ENCODE data around the gene PIP4K2A.
A peak's percentile ranks its signal among the peaks of the same experiment; 100 is the strongest.

The PIP4K2A gene

DNA sequence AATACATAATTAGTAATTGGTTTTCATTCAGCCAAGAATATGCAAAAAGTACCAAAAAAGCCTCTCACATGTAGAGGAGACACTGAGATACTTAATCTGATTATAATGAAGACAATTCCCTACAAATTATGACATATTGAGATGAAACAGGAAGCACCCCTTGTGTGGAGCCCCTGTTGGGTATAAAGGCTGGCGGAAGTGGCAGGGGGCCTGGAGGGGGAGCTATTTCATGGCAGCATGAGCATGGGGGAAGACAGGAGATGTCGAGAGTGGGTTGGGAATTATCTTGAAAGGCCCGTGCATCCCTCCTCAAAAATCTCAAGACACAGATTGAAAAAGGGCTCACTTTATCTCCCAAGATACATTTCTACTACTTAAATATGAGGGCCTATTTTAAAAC is 96.9 kb downstream of the PIP4K2A start:
- no peak for DNase-seq

DNA sequence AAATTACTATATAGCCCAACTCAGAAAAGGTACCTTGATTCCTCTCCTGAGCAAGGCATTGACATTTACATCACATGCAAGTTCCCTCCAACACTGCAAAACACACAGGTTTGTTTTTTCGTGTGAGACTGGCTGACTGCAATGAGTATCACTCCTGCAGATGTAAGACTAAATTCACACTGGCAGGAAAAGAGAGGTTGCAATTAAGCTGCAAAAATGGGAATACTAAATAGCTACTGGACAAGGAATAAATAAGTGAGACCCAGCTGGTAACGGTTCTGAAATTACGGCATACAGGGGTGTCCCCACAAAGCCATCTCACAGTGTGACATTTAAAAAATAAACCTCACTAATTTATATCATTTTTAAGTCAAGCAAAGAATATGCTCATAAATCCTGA is 97.3 kb downstream of the PIP4K2A start:
- no peak for DNase-seq

DNA sequence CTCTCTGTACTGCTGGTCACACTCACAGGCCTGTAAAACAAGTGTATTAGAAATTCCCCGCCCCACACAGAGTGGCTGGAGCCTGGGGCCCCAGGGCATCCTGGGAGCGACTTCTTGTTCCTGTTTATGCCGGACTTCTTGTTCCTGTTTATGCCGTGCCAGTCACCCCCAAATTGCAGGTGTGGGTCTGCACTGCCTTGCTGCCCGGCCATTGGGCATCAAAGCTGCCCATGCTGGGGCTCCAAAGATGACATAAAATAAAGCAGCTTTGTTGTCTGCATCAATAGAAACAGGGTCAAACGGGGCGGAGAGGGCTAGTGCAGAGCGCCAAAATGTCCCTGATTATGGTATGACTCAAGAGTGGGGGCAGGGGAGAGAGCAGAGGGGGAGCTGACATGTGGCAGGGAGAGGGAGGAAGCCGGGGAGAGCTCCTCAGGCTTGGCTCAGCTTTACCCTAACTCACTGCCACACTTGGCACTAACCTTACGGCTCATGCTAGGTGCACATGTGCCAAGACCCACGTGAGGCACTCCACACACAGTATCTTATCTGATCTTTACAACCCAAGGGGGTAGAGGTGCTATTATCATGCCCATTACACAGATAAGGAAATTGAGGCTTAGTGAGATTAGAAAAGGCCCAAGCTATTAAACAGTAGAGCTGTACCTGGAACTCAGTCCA is 98.4 kb downstream of the PIP4K2A start:
- no peak for DNase-seq

DNA sequence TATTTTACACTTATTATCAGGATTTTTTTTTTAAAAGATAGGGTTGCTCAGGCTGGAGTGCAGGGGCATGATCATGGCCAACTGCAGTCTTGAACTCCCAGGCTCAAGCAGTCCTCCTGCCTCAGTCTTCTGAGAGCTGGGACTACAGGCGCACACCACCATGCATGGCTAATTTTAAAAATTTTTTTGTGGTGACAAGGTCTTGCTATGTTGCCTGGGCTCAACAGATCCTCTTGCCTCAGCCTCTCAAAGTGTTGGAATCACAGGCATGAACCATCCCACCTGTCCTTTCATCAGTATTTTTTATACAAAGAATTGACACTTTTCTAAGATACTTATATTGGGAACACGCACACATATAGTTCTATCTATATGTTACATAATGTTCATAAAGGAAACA is 99.3 kb downstream of the PIP4K2A start:
- DNase-seq = no peak

DNA sequence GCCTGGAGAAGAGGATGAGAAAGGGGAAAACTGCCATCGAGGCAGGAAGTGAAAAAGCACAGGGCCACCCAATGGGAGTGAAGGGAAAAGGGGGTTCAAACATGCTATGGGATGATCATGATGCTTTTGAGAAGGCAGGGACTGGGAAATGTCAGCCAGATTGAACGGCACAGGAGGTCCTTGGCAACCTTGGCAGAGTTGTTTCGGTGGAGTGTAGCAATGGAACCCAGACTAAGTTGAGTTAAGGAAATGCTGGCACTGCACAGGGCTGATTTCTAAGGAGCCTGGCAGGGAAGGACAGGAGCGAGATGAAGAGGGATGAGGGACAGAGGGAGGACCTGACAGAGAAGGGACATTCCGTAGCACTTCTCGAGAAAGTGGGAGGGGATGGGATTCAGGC is 101.4 kb downstream of the PIP4K2A start:
- DNase-seq = no peak

DNA sequence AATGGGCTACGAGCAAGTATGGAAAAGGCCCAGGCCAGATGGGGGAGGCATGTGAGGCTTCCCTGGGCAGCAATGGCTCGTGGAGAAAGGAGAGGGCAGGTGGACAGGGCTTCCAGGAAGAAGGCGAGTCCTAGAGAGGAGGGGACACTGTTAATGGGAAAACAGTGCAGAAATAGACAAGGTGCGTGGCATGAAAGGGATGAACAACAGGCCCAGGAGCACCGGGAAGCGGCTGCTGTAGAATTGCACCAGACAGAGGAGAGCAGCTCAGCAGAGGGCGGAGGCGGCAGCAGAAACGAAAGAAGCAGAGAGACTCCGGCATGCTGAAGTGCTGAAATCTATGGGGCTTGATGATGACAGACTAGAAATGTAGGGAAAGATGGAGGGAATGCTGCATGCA is 102.1 kb downstream of the PIP4K2A start:
- DNase-seq = no peak

DNA sequence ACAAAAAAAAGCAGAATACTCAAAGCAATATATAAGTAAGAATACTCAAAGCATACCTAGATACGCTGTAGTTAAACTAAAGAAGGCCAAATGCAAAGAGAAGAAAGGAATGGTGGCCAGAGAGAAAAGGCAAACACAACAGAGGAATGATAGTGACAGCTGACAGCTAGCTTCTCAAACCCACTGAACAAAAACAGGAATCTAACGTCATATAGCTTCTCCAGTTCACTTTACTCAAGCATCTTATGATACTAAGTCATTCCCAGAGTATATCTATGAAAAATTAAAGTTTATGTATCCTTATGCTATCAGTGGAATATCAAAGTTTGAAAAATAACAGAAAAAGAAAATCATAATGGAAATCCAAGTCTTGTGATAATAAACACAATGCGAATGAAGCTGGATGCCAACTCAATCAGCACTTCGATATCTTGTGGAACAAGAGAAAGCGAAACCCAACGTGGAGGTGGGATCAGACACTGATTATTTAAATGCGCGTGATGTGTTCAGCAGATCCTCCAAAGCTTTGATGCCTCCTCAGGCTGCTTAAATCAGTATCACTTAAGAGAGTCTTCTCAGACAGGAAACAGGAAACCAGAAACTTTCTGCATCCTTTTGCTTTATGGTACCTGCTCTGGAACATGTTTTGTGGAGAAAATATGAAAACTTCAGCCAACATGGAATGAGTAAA is 102.8 kb downstream of the PIP4K2A start:
- no peak for DNase-seq

DNA sequence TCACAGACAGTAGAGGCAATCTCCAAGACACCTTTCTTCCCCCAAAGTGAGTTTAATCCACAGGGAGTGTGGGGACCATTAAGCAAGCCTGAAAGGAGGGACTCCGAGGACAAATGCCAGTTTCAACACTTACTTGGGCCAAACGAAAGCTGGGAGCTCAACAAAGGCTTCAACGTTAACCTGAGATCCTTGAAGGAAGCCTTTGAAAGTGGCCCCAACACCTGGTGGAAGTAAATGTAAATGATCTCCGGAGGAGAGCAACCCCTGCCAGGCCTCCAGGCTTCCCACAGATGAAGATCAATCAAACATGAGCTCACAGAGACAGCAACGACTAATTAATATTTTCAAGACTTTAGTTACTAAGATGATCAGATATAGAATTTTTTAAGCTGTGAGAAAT is 103.8 kb downstream of the PIP4K2A start:
- no peak for DNase-seq

DNA sequence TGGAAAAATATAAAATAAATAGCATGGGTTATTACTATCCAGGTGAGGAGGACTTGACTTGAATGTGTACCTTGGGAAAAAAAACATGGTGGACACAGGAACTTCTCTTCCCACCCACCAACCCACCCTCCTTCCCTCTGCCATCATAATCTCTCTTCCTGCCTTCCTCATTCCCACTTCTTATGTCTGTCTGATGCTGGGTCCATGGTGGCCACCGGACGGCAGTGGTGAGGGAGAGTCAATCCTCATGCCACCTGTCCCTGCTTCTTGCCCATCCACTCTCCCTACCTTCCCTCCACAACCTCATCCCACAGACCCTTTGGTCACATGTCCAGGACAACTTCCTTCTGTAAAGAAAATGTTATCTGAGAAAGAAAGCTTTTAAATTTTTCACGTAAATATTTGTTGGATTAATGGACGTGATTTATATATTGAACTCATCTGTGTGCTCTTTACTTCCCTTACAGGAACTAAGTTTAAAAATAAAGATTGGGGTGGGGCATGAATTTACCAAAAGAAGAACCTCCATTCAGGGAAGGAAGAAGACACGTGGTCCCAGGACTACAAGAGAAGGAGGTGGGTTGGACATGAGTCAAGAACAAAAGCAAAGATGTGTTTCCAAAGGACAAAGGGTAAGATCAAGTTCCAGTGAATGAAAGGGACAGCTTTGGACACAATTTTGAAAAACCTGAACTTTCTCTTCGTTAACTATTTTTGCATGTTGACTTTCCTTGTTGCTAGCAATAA is 104.5 kb downstream of the PIP4K2A start:
- DNase-seq = peak; percentile 40

DNA sequence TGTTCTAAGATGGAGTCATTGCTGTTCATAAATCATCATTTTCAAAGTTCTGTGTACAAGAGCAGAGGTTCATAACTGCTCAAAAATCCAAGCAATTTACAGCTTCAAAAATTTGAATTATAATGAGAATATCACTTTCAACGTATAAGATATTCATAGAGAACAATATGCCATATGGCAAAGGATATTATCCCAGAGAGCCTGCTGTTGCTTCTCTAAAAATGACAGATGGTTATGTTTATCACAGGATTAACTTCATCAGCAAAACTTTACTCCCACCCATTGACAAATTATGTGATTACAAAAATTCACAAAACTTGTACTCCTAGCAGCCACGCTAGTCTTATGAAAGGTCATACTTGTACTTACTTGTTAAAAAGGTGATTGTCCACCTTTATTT is 105.1 kb downstream of the PIP4K2A start:
- peak; percentile 42 for DNase-seq

DNA sequence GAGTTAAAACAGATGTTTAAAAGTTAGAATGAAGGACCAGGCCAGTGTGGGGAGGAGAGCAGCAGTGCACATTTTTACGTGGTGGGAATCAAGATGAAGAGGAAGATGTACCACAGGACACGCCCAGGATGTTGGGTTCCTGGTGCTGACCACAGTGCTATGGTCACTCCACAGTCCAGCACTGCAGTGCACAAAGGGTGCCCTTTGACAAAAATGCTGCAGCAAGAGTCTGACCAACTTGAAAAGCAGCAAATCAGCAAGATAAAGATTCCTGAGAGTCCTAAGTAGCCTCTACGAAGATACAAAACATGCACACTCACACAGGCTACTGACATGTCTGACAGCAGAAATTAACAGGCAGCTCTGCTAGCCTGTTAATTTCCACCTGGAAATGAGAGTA is 107.1 kb downstream of the PIP4K2A start:
- DNase-seq = no peak

DNA sequence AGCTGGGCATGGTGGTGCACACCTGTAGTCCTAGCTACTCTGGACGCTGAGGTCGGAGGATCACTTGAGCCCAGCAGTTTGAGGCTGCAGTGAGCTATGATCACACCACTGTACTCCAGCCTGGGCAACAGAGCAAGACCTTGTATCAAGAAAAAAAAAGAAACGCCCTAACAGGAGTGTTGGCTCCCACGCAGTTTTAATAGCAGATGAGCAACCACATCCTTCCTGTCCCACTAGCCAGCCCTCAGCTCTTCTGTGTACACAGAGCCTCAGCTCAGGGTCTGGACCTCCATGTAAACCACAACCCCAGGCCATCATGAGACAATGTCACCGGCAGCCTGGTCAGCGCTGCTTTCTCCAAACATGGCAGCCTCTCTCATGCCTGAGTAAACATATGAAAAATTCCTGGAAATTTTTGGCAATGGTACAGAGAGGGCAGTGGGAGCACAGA is 108.2 kb downstream of the PIP4K2A start:
- no peak for DNase-seq

DNA sequence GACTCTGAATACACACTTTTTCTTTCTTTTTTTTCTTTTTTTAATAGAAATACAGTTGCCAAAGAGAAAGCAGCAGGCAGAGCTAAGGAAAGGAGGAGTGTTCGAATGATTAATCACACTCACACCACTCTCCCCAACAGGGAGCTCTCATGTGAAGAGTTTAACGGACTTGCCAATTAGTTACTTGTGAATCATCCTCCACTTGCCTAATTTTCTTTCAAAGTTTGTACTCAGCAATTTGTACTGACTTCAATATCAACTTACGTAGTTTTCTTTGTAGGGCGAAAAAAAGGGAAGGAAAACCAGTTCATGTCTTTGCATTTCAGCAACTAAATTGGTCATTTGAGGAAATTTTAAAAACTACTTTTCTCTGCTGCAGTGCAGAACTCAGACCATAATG is 109.2 kb downstream of the PIP4K2A start:
- DNase-seq = no peak

DNA sequence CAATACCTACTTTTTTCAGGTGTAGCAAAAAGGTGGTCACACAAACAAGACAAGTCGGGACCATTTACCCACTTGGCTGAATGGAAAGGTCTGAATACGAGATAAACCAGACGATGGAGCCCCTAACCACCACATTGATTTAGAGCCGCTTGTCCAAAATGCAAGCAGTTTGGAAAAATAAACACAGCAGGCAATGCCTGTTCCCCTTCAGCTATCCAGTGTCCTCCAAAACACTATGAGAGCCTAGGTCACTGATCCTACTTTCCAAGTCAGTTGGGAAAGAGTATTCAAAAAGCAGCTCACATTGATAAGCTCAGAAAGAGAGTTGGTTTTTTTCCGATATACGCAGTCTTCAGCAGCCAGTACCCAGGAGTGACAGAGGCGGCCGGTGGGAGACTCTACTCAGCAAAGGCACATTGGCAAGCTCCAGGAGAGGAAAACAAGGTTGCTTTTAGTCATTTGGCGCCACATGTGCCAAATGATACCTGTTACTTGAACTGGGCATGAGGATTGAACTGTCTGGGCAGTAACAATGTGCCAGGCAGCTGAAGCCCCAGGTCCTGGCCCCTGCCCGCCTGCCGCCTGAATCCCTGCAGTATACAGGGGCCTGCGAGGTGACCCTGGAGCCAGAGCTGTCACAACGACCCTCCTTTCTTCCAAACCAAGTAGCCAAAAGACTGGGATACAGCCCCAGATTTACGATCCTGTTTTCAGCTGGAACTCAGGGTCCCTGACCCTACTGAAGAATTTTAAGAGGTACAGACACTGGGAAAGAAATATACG is 109.8 kb downstream of the PIP4K2A start:
- no peak for DNase-seq

DNA sequence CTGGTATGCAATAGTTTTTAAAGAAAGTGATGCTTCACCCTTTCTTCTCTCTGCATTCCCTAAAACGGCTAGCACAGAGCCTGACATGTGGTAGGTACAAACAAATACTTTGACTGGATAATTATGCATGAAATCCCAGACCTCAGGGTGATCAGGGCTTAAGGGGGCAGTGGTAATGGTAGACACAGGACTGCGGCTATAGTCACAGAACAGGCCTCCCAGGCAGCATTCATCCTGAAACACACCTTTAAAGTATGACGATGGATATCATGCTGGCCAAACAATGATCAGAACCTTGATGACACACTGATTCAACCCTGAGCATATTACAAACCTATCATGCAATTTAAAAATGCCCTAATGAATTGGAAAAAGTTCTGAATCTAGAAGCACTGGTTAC is 110.8 kb downstream of the PIP4K2A start:
- no peak for DNase-seq

DNA sequence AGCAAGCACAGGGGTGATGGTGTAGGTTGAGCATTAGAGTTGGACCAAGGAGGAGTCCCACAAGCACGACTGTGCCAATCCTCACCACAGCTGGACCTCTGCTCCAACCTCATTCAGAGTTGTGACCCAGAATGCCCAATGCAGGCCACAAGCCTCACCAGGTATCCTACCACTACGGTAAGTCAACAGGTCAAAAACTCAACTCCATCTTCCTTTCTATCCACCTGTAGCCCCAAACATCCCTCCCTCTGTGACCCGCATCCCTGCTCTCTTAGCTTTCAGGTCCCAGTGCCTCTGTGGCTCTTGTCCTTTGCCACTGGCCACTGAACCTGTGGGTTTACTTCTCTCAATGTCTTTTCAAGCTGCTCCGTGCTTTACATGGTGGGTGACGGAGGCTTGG is 112.8 kb downstream of the PIP4K2A start:
- no peak for DNase-seq

DNA sequence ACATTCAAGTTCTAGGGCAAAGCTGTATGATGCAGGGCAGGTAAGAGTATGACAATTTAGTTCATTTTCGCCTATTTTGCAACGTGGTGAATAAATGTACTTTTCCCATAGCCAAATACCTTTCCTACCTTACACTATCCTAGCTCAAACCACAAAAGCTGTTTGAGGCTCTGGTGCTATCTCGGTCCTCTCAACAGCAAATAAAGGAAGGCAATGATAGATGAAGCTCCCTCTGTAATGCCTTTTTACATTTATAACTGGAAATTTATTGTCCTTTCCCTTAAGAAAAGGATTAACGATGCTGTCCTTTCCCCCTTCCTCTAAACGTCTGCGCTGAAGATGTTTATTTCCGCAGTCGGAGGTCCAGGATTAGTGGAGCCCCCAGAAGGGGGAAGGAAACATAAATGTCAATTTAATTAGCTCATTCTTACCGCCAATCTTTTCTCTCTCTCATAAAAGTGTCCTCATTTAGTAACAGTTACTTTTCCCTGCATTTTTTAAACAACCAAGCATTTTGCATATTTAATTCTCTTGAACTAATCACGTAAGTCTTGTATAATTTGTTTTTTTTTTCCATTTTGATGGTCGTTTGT is 114.6 kb downstream of the PIP4K2A start:
- peak; percentile 22 for DNase-seq

DNA sequence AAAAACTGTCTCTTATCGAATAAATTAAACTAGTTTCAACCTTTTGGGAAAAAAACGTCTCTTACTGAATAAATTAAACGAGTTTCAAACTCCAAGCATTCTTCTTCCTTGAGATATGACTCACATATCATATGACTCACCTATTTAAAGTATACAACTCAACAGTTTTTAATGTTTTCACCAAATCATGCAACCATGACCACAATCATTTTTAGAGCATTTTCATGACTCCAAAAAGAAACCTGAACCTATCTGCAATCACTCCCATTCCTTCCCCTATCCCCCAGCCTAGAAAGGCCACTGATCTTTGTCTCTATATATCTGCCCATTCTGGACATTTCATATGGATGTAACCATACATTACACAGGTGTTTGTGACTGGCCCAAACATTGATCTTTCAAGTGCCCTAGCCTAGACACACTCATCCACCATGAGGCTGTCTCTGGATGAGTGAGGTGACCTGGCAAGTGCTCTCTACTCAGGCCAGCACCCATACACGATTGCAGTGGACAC is 115.3 kb downstream of the PIP4K2A start:
- no peak for DNase-seq

DNA sequence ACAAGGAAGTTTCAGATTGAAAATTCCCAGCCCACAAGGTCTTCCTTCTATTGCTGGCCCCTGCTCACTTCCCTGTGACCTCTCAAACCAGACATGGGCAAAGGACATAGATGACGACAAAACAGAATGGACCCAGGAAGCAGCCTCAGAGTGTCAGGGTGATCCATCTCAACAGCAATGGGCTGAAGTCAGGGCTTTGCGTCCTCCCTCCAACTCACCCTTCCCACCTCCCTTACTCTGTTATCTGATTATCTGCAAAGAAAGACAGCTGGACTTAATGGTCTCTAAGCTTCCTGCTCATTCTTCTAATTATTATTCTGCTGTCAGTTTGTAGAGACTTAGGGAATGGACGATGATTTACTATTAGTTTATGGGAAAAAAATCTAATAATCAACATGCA is 115.9 kb downstream of the PIP4K2A start:
- peak; percentile 86 for DNase-seq

DNA sequence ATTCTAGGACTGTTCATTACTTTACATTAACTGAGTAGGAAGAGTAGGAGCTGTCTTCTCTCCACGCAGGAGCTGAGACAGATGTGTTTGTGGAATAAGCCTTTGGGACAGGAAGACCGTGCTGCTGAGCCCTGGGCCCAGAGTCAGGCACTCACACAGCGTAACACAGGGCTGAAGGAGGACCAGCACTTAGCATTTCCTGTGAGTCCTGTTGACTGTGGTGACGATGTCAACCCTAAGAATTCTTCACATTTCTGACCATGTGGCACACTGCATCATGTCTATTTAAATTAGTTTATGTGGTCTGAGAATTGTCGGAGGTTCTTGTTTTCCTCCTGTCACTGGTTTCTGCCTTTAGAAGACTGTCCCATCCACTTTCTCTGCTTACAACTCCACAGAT is 117.2 kb downstream of the PIP4K2A start:
- peak; percentile 14 for DNase-seq

DNA sequence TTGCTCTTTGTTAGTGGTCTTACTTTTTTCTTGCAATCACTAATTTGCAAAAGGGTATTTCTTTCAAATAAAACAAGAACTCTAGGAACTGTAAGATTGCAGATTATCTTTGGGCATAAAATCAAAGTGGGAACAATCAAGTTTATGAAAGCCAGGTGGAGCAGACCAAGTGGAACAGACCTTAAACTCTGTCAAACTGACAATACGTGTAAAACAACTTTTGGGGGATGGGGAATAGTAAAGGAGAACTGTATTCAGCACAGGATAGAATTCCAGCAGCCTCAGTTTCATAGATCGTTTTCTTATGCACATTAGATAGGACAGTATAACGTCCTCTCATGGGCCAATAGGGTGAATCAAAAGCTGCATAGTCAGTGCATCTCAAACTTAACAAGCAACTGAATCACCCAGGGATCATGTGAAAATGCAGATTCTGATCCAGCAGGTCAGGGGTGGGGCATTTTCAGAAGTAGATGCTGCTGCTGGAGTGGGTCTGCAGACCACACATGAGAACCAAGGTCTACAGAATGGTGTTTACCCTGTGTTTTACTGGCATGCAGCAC is 120.7 kb downstream of the PIP4K2A start:
- no peak for DNase-seq

DNA sequence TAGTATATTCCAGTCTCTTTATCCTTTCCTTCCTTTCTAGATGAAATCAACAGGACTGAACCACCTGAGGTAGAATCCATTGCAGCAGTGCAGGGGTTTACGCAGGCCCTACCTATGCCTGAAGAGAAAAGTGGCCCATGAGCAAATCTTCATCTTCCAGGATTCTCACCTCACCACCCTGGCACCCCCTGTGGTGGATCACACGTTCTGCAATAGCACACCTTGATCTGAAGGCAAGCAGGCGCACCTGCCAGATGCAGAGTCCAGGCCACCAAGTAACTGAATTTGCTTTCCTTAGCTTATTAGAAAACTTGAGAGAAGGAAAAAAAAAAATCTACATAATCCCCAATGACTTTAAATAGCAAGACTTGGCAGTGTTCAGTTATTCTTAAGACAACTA is 121.4 kb downstream of the PIP4K2A start:
- DNase-seq = no peak

Data from NCI-H82 (cell line).